K562 (cell line): ENCODE data around the gene TRAPPC1. TPM values are rescaled to one million over a fixed set of nuclear protein-coding genes. Genes with fewer than 3 reads are reported as not detected.

ENCODE experiments used
- ATAC-seq: fragments of 200-7000 bp; cut with Tn5 transposase; 3 replicates; pipeline ENCODE4 v1.9.1; 2020; ENCODE audit warnings: moderate library complexity
- BruUV-seq: library from RNA; stranded (reverse); fragments of 400-500 nt; replicated peaks from 2 replicates; lab custom pipeline; 2021; lab: Mats Ljungman, UMichigan
- CTCF ChIA-PET: fragments of 300-600 bp; formaldehyde crosslinking; extraction: SDS; loops from one replicate; lab custom pipeline; 2021; ENCODE audit warnings: low intra/inter-chr PET ratio; lab: Yijun Ruan, JAX
- POLR2A ChIA-PET: fragments of 300-600, 350-650 bp; sonication (Branson Sonifier 250); formaldehyde crosslinking; extraction: SDS; loops from one replicate; lab custom pipeline; 2021; ENCODE audit warnings: antibody characterized with exemption, inconsistent platforms; lab: Yijun Ruan, JAX
- DNase-seq, 4 experiments: peaks; one replicate each; pipeline versions ENCODE4 v3.0.0 to v3.0.0-alpha.2; 2011 to 2018; ENCODE audit warnings: low spot score in 3 of 4, mixed read lengths in 3 of 4; ENCODE audit errors: extremely low read depth in 1 of 4
- FAIRE-seq: peaks from 2 replicates; lab custom pipeline; 2011; peaks lifted over from hg19 to GRCh38; lab: Jason Lieb, UNC
- H2AFZ ChIP-seq: 2 replicates; pipeline ENCODE4 v1.6.0; 2011; ENCODE audit warnings: low read depth, low read length, control low read depth, inconsistent platforms
- H3K27ac ChIP-seq: fragments of 200-600 bp; 3 replicates; pipeline ENCODE4 v1.8.0; 2011; ENCODE audit warnings: low read depth, mild to moderate bottlenecking, control low read depth, inconsistent platforms, low read length, moderate library complexity, mixed read lengths; ENCODE audit errors: extremely low read depth
- H3K27me3 ChIP-seq, 2 experiments: fragments of 300-600 bp in 1 of 2; 2 replicates in 1 of 2; 3 replicates in 1 of 2; pipeline versions ENCODE4 v1.6.0 to v1.8.0; 2011; ENCODE audit warnings: inconsistent platforms in 2 of 2, low read length in 2 of 2, mild to moderate bottlenecking in 1 of 2, mixed read lengths in 1 of 2, moderate library complexity in 1 of 2; ENCODE audit not compliant: control insufficient read depth in 2 of 2, insufficient read depth in 2 of 2
- H3K36me3 ChIP-seq: fragments of 300-600 bp; 3 replicates; pipeline ENCODE4 v1.8.0; 2011; ENCODE audit warnings: mild to moderate bottlenecking, low read length, inconsistent platforms; ENCODE audit not compliant: control insufficient read depth, insufficient read depth
- H3K4me1 ChIP-seq, 2 experiments: fragments of 200-600 bp in 1 of 2; replicated peaks in 1 of 2; 2 replicates in 1 of 2; 3 replicates in 1 of 2; pipeline versions ENCODE4 v1.5.1 to v1.8.0; 2011; ENCODE audit warnings: inconsistent platforms in 2 of 2, low read length in 2 of 2, mild to moderate bottlenecking in 1 of 2, mixed read lengths in 1 of 2, moderate library complexity in 1 of 2; ENCODE audit not compliant: control insufficient read depth in 2 of 2, insufficient read depth in 2 of 2
- H3K4me2 ChIP-seq: 2 replicates; pipeline ENCODE4 v1.6.1; 2011; ENCODE audit warnings: low read length, control low read depth, inconsistent platforms, mixed read lengths; ENCODE audit not compliant: insufficient read depth
- H3K4me3 ChIP-seq: fragments of 200-600 bp; sonication (generic), shearing (Covaris generic); 2 replicates; pipeline ENCODE4 v1.5.1; 2016; ENCODE audit warnings: control low read depth, inconsistent platforms
- H3K79me2 ChIP-seq: fragments of 200-600 bp; 3 replicates; pipeline ENCODE4 v1.8.0; 2011; ENCODE audit warnings: low read length, inconsistent platforms; ENCODE audit not compliant: control insufficient read depth, insufficient read depth
- H3K9ac ChIP-seq, 2 experiments: 2 replicates each; pipeline versions ENCODE4 v1.6.0 to v1.6.1; 2011; ENCODE audit warnings: low read depth in 2 of 2, low read length in 2 of 2, control low read depth in 1 of 2, inconsistent platforms in 1 of 2, mild to moderate bottlenecking in 1 of 2, mixed read lengths in 1 of 2; ENCODE audit not compliant: insufficient read depth in 1 of 2
- H3K9me1 ChIP-seq: one replicate; pipeline ENCODE4 v1.6.0; 2011; ENCODE audit warnings: inconsistent platforms, mild to moderate bottlenecking, low read length, moderate library complexity; ENCODE audit not compliant: control insufficient read depth, insufficient read depth
- H3K9me3 ChIP-seq: replicated peaks from 2 replicates; pipeline ENCODE4 v1.5.1; 2011; ENCODE audit warnings: low read depth, low read length, inconsistent platforms; ENCODE audit not compliant: control insufficient read depth, insufficient read depth
- H4K20me1 ChIP-seq: replicated peaks from 2 replicates; pipeline ENCODE4 v1.6.1; 2011; ENCODE audit warnings: low read length, inconsistent platforms, mixed read lengths; ENCODE audit not compliant: control insufficient read depth, insufficient read depth
- CHD4 ChIP-seq: fragments of 200-600 bp; sonication (generic); IDR thresholded peaks from 3 replicates; pipeline ENCODE4 v1.6.1; 2012; ENCODE audit warnings: low read depth, mild to moderate bottlenecking, mixed read lengths, low read length, inconsistent platforms; ENCODE audit not compliant: insufficient read depth, insufficient replicate concordance, poor library complexity, severe bottlenecking
- DMBX1 ChIP-seq: fragments of 250-450 bp; sonication (Bioruptor Pico); IDR thresholded peaks from 2 replicates; pipeline ENCODE4 v1.8.0; 2022; ENCODE audit warnings: inconsistent platforms, mild to moderate bottlenecking, moderate library complexity, borderline replicate concordance
- FOXP4 ChIP-seq: sonication (generic); formaldehyde crosslinking; IDR thresholded peaks from 2 replicates; pipeline ENCODE4 v1.8.0; 2022; ENCODE audit warnings: mild to moderate bottlenecking, missing genetic modification reagents, borderline replicate concordance
- GMEB1 ChIP-seq: fragments of 250-450 bp; sonication (Bioruptor Pico); IDR thresholded peaks from 2 replicates; pipeline ENCODE4 v1.4.0; 2020; ENCODE audit warnings: mild to moderate bottlenecking
- IFI16 ChIP-seq: fragments of 250-450 bp; sonication (Bioruptor Pico); IDR thresholded peaks from 2 replicates; pipeline ENCODE4 v2.1.2; 2022; ENCODE audit warnings: mild to moderate bottlenecking, inconsistent platforms
- MECOM ChIP-seq: fragments of 250-450 bp; sonication (Bioruptor Pico); IDR thresholded peaks from 2 replicates; pipeline ENCODE4 v1.8.0; 2022; ENCODE audit warnings: inconsistent platforms
- MLLT1 ChIP-seq, 2 experiments: fragments of 450-650 bp; IDR thresholded peaks; 2 replicates each; pipeline ENCODE4 v1.6.1; 2016
- NFRKB ChIP-seq: fragments of 450-650 bp; IDR thresholded peaks from 2 replicates; pipeline ENCODE4 v1.6.1; 2016; ENCODE audit warnings: low read depth
- SMARCA5 ChIP-seq: fragments of 450-650 bp; IDR thresholded peaks from 2 replicates; pipeline ENCODE4 v1.6.1; 2016
- WHSC1 ChIP-seq: IDR thresholded peaks from one replicate; pipeline ENCODE4 v1.6.1; 2012; ENCODE audit warnings: low read length, control low read depth, inconsistent platforms
- ZC3H8 ChIP-seq: fragments of 450-650 bp; IDR thresholded peaks from 2 replicates; pipeline ENCODE4 v1.6.1; 2017
- WGBS: fragments of 100-300 bp; shearing (Covaris generic); methylation state at CpG from one replicate; pipeline ENCODE4 v1.1.6; 2016; ENCODE audit warnings: low coverage, mixed read lengths; ENCODE audit not compliant: insufficient coverage; ENCODE audit errors: missing lambda C conversion rate; 5-methylcytosine and 5-hydroxymethylcytosine counted together
- in situ Hi-C: fragments of 300-500 bp; cut with MboI; formaldehyde crosslinking; loops from 4 replicates; pipeline ENCODE4 v1.15.0; 2018; ENCODE audit warnings: inconsistent platforms, mixed read lengths
- intact Hi-C: fragments of 100-400 bp; cut with micrococcal nuclease; formaldehyde crosslinking; loops from 2 replicates; pipeline ENCODE4 v1.14.2; 2022
- polyA plus RNA-seq, 8 experiments: library from polyadenylated mRNA; depleted of rRNA in 4 of 8; stranded (reverse) in 5 of 8; unstranded in 3 of 8; fragments of >200 nt; fragmentation: Nextera tagmentation in 2 of 8; fragmentation: Illumina TruSeq in 1 of 8; extraction: Ambion mirVana in 2 of 8; extraction: Trizol in 1 of 8; gene quantifications; 2 replicates each; pipeline versions ENCODE4 v1.2.1 to v1.2.3, GENCODE V29; 2011 to 2014; ENCODE audit warnings: inconsistent platforms in 1 of 8, missing spikeins in 1 of 8
- total RNA-seq, 7 experiments: library from RNA; depleted of rRNA in 6 of 7; stranded (reverse); fragments of >200 nt in 6 of 7; fragmentation: Illumina TruSeq in 2 of 7; extraction: Trizol in 2 of 7; gene quantifications; 2 replicates each; pipeline versions ENCODE4 v1.2.1 to v1.2.3, GENCODE V29; 2011 to 2021; ENCODE audit warnings: low replicate concordance in 1 of 7

TRAPPC1 gene
- total and polyA plus RNA-seq, 9 of the 15 experiments (the other 6 are each of a cell fraction or from before 2014, with no cell fraction given): 11.7 to 82.8 (median 36.2) TPM

- peak; percentile 55; the same call in 1 of the 2 replicates for TF ChIP-seq NFRKB
- TF ChIP-seq WHSC1: no peak
- no peak for TF ChIP-seq MLLT1 (IDR thresholded peaks at IDR 0.05)
Measured at GRCh38 chr17:7883781-7884386, 47.9 kb downstream of the TRAPPC1 start (continued).

- CTCF ChIA-PET: no interaction called here
- in situ Hi-C loops (no loop called here), intact Hi-C loops (no loop called here)
- H4K20me1 ChIP-seq: no peaks in the 10 kb centered on the region
- H3K4me1 ChIP-seq: peaks cover 23 to 31% of the 10 kb centered on the region in 2 experiments
- POLR2A ChIA-PET: interaction anchor here (0.5 to 2.1 kb wide), 7 partner anchors 9 to 316 kb away, joined by 3 to 13 read pairs (median 3); partner anchors contain the start of genes KDM6B and NAA38
- DNase-seq (no peak), ATAC-seq (no peak), FAIRE-seq (peak; percentile 46)
- 61% methylated on average over 3 of the region's 3 CpGs for WGBS
- BruUV-seq: no TSS peak
- H3K79me2 ChIP-seq: peaks cover 40% of the 10 kb centered on the region
- no peak overlapping the region for H2AFZ ChIP-seq
- H3K4me2 ChIP-seq: peak overlapping the region; percentile 58
- no peaks in the 10 kb centered on the region for H3K27me3 ChIP-seq
- no peaks in the 10 kb centered on the region for H3K9me1 ChIP-seq
- no peak overlapping the region for H3K4me3 ChIP-seq
- peaks cover 30% of the 10 kb centered on the region; the same call in 2 of the 3 replicates for H3K36me3 ChIP-seq
- no peaks in the 10 kb centered on the region for H3K9me3 ChIP-seq
- 0 out of 4 replicates have a peak overlapping the region, but pooled peaks of 1 of the 2 experiments have one; percentile 28 for H3K9ac ChIP-seq
- no peak overlapping the region; the same call in 2 of the 3 replicates for H3K27ac ChIP-seq
- TF ChIP-seq GMEB1 (CRISPR knock-in tag) (no peak), MECOM (no peak), SMARCA5 (no peak), ZC3H8 (no peak), IFI16 (no peak), DMBX1 (CRISPR knock-in tag) (no peak), FOXP4 (no peak), CHD4 (no peak)
Measured at GRCh38 chr17:7882629-7883028, 49.1 kb downstream of the TRAPPC1 start.
